Measurements from ENCODE around the gene NOL11. TPM values are rescaled to one million over a fixed set of nuclear protein-coding genes. Genes with fewer than 3 reads are reported as not detected.
A peak's percentile ranks its signal among the peaks of the same experiment; 100 is the strongest.

Gene NOL11
- total and polyA plus RNA-seq, 2 of the 8 experiments (the other 6 are each of a cell fraction or from before 2014, with no cell fraction given): 58.0 to 97.2 TPM

- H2BK5ac ChIP-seq (ENCODE audit: low read depth, low read length): no peak overlapping the region
- no peak for TF ChIP-seq CHD2 (IDR thresholded peaks at IDR 0.05; ENCODE audit: low read length)
- TF ChIP-seq GTF2F1 (IDR thresholded peaks at IDR 0.05; ENCODE audit: borderline replicate concordance, low read depth, low read length): no peak
- TF ChIP-seq ZNF274 (IDR thresholded peaks at IDR 0.05; ENCODE audit: borderline replicate concordance, extremely low read depth, low read length): no peak
- TF ChIP-seq EP300 (IDR thresholded peaks at IDR 0.05; ENCODE audit: borderline replicate concordance in 1 of 2, low read depth in 2 of 2, low read length in 2 of 2): no peak
- no peak for TF ChIP-seq CTCF (IDR thresholded peaks at IDR 0.05; ENCODE audit: control extremely low read depth in 1 of 3, insufficient read depth in 1 of 3, low read depth in 1 of 3, low read length in 3 of 3)
- no peak for TF ChIP-seq MAFK (IDR thresholded peaks at IDR 0.05; ENCODE audit: low read depth, low read length)
- TF ChIP-seq JUN (IDR thresholded peaks at IDR 0.05; ENCODE audit: low read depth, low read length): no peak
- TF ChIP-seq CTBP2 (IDR thresholded peaks at IDR 0.05; ENCODE audit: borderline replicate concordance, insufficient read depth, insufficient read length, low read length): no peak
- no peak for TF ChIP-seq USF2 (IDR thresholded peaks at IDR 0.05; ENCODE audit: low read length)
- no peak for TF ChIP-seq SP1 (IDR thresholded peaks at IDR 0.05; ENCODE audit: low read depth, low read length)
Measured at GRCh38 chr17:67770539-67770938, 52.8 kb downstream of the NOL11 start.

More at GRCh38 chr17:67770539-67770938, 52.8 kb downstream of the NOL11 start:
- Histone ChIP-seq H3K79me2 (ENCODE audit: control insufficient read depth in 1 of 2, insufficient read depth in 2 of 2, low read length in 2 of 2) (no peaks in the 10 kb centered on the region), H3K27me3 (replicated peaks in 1 of 4; ENCODE audit: control insufficient read depth in 3 of 4, extremely low read depth in 1 of 4, insufficient read depth in 3 of 4, low read length in 3 of 4) (no peaks in the 10 kb centered on the region), H3K23me2 (ENCODE audit: low read depth, low read length) (no peaks in the 10 kb centered on the region), H3K4me2 (ENCODE audit: insufficient read depth in 1 of 2, low read depth in 2 of 2, low read length in 2 of 2) (no peak overlapping the region), H3K18ac (ENCODE audit: extremely low read depth, low read length) (no peak overlapping the region), H3K9ac (replicated peaks in 1 of 4; ENCODE audit: extremely low read depth in 1 of 4, low read depth in 3 of 4, low read length in 3 of 4) (no peak overlapping the region), H4K91ac (replicated peaks; ENCODE audit: insufficient read length, low read length) (peak overlapping the region; percentile 65), H2BK15ac (ENCODE audit: low read length) (no peak overlapping the region), H2AFZ (ENCODE audit: low read length) (no peak overlapping the region), H3K27ac (ENCODE audit: low read depth, low read length) (no peak overlapping the region), H2BK120ac (replicated peaks; ENCODE audit: low read depth, low read length) (no peak overlapping the region), H4K20me1 (replicated peaks in 1 of 2; ENCODE audit: control insufficient read depth in 1 of 2, insufficient read depth in 2 of 2, low read length in 2 of 2) (no peaks in the 10 kb centered on the region), H3K14ac (ENCODE audit: insufficient read length) (no peak overlapping the region), H3K56ac (replicated peaks; ENCODE audit: insufficient read length, low read depth, low read length) (no peak overlapping the region), H4K8ac (ENCODE audit: extremely low read depth, insufficient read depth, low read length) (no peak overlapping the region; the same call in 1 of the 2 replicates), H3K36me3 (ENCODE audit: control insufficient read depth in 2 of 4, insufficient read depth in 4 of 4, low read length in 3 of 4) (no peaks in the 10 kb centered on the region), H3K4me3 (ENCODE audit: extremely low read depth in 1 of 4, insufficient read depth in 2 of 4, low read depth in 3 of 4, low read length in 4 of 4) (no peak overlapping the region), H3K23ac (ENCODE audit: insufficient read length) (no peak overlapping the region), H4K5ac (ENCODE audit: insufficient read length, low read depth, low read length) (no peak overlapping the region), H2AK5ac (ENCODE audit: low read depth, low read length) (no peak overlapping the region), H2BK12ac (ENCODE audit: low read depth, low read length) (peak overlapping the region; percentile 33; the same call in 1 of the 2 replicates), H3K79me1 (ENCODE audit: low read depth, low read length) (no peaks in the 10 kb centered on the region), H3K9me3 (ENCODE audit: insufficient read depth in 2 of 2, low read depth in 1 of 2, low read length in 1 of 2) (no peaks in the 10 kb centered on the region), H2BK20ac (ENCODE audit: low read length) (no peak overlapping the region), H3K4me1 (replicated peaks in 1 of 4; ENCODE audit: control insufficient read depth in 3 of 4, insufficient read depth in 4 of 4, low read length in 3 of 4) (0 out of 7 replicates have a peak, but pooled peaks cover 0 to 2% (median 0%) of the 10 kb centered on the region in 4 experiments), H3K4ac (replicated peaks; ENCODE audit: insufficient read length, low read depth, low read length) (no peak overlapping the region)
- FAIRE-seq (no peak), DNase-seq (ENCODE audit: low read depth in 1 of 2, low spot score in 2 of 2) (no peak)
- ChIA-PET POLR2A (ENCODE audit: partially characterized antibody) (no interaction called here), CTCF (ENCODE audit: partially characterized antibody) (interaction anchor here (0.6 to 1.0 kb wide), 3 partner anchors 27 to 223 kb away, joined by 3 to 4 read pairs (median 4); no protein-coding TSS in a partner anchor)
- 92% methylated on average over 3 of the region's 3 CpGs; no CpG with 5 or more reads in 1 of the 2 experiments for WGBS, 2 experiments (ENCODE audit: extremely low coverage in 1 of 2, insufficient coverage in 1 of 2, insufficient read length in 1 of 2, insufficient replicate concordance in 2 of 2, low coverage in 1 of 2, low lambda C conversion rate in 2 of 2, missing lambda C conversion rate in 1 of 2)
